ENCODE results near the gene PTPN2.
A peak's percentile ranks its signal among the peaks of the same experiment; 100 is the strongest.
"Not testable (repeated sequence)": the region's sequence is repeated elsewhere in the genome, so short reads cannot be mapped to it uniquely, and the experiment has no call there.

Gene PTPN2

GRCh38 chr18:12883684-12884405, at the start of gene PTPN2:
Gene PTPN2 (minus strand): TSS chr18:12884237. CDS start chr18:12884141, 96 bp downstream.
- DNase-seq = peak; percentile 95

- DNase-seq = no peak
These were observed 49.3 kb upstream of the PTPN2 start for GRCh38 chr18:12933327-12933726.

GRCh38 chr18:12930908-12931307, 46.9 kb upstream of the PTPN2 start:
- DNase-seq = no peak

GRCh38 chr18:12930376-12930775, 46.3 kb upstream of the PTPN2 start:
- no peak for DNase-seq

- DNase-seq = no peak
These were observed 45.5 kb upstream of the PTPN2 start for GRCh38 chr18:12929477-12930083.

- no peak for DNase-seq
These were observed 44.6 kb upstream of the PTPN2 start for GRCh38 chr18:12928641-12929040.

GRCh38 chr18:12928206-12928605, 44.2 kb upstream of the PTPN2 start:
- DNase-seq = no peak

GRCh38 chr18:12924616-12925015, 40.6 kb upstream of the PTPN2 start:
- DNase-seq = no peak

- no peak for DNase-seq
These were observed 38.2 kb upstream of the PTPN2 start for GRCh38 chr18:12922266-12922665.

- DNase-seq = peak; percentile 6
These were observed 37.1 kb upstream of the PTPN2 start for GRCh38 chr18:12921178-12921577.

- DNase-seq = no peak
These were observed 28.1 kb upstream of the PTPN2 start for GRCh38 chr18:12911929-12912703.

GRCh38 chr18:12911025-12911928, 27.2 kb upstream of the PTPN2 start:
- peak; percentile 69 for DNase-seq

GRCh38 chr18:12908706-12909105, 24.7 kb upstream of the PTPN2 start:
- no peak for DNase-seq

- no peak for DNase-seq
These were observed 23.4 kb upstream of the PTPN2 start for GRCh38 chr18:12907258-12907925.

- DNase-seq = no peak
These were observed 22.7 kb upstream of the PTPN2 start for GRCh38 chr18:12906773-12907172.

- DNase-seq = no peak
These were observed 22.1 kb upstream of the PTPN2 start for GRCh38 chr18:12906119-12906518.

GRCh38 chr18:12904012-12904516, 20.0 kb upstream of the PTPN2 start:
- no peak for DNase-seq

GRCh38 chr18:12901208-12901607, 17.2 kb upstream of the PTPN2 start:
- DNase-seq = not testable (repeated sequence)

- DNase-seq = peak; percentile 21
These were observed 12.8 kb upstream of the PTPN2 start for GRCh38 chr18:12896784-12897333.

GRCh38 chr18:12895626-12896025, 11.6 kb upstream of the PTPN2 start:
- DNase-seq = no peak

GRCh38 chr18:12895014-12895413, 11.0 kb upstream of the PTPN2 start:
- no peak for DNase-seq

GRCh38 chr18:12891561-12891960, 7.5 kb upstream of the PTPN2 start:
- no peak for DNase-seq

Measured in CD4-positive, alpha-beta T cell treated with Interleukin-17A for 4 hours (primary cell).